CD4-positive, alpha-beta memory T cell (primary cell): ENCODE results near the gene DUSP22. TPM values are rescaled to one million over a fixed set of nuclear protein-coding genes. Genes with fewer than 3 reads are reported as not detected.

ENCODE experiments used
- CTCF ChIA-PET: fragments of 350-600 bp; sonication (Branson Sonifier 250); formaldehyde crosslinking; loops from one replicate; lab custom pipeline; 2021; ENCODE audit warnings: inconsistent platforms; ENCODE audit not compliant: partially characterized antibody; lab: Charles Lee
- POLR2A ChIA-PET: fragments of 350-600 bp; sonication (Branson Sonifier 250); formaldehyde crosslinking; loops from one replicate; lab custom pipeline; 2021; ENCODE audit not compliant: partially characterized antibody; lab: Charles Lee
- DNase-seq, 5 donors: peaks; one replicate each; pipeline versions ENCODE4 v3.0.0 to v3.0.0-alpha.2; 2020 to 2022; ENCODE audit warnings: mixed read lengths in 1 of 5
- H3K27ac ChIP-seq: one replicate; pipeline ENCODE4 v1.7.0; 2013; ENCODE audit warnings: low read depth, low read length
- H3K27me3 ChIP-seq: 2 replicates; pipeline ENCODE4 v1.7.0; 2013; ENCODE audit warnings: mild to moderate bottlenecking, low read length, moderate library complexity; ENCODE audit not compliant: insufficient read depth
- H3K36me3 ChIP-seq: 2 replicates; pipeline ENCODE4 v1.7.0; 2013; ENCODE audit warnings: mild to moderate bottlenecking, low read length, moderate library complexity; ENCODE audit not compliant: insufficient read depth
- H3K4me1 ChIP-seq: 2 replicates; pipeline ENCODE4 v1.7.0; 2013; ENCODE audit warnings: mild to moderate bottlenecking, low read length, moderate library complexity; ENCODE audit not compliant: insufficient read depth
- H3K4me3 ChIP-seq, 2 donors: one replicate each; pipeline ENCODE4 v1.7.0; 2013; ENCODE audit warnings: low read length in 2 of 2, mild to moderate bottlenecking in 1 of 2
- H3K9me3 ChIP-seq, 2 donors: one replicate each; pipeline ENCODE4 v1.7.0; 2013; ENCODE audit warnings: low read length in 2 of 2, control low read depth in 1 of 2; ENCODE audit not compliant: control insufficient read depth in 1 of 2
- H3K27ac Mint-ChIP-seq, 7 donors: one replicate each; pipeline ENCODE4 v1.8.0; 2020 to 2021; ENCODE audit warnings: mixed read lengths in 7 of 7, mild to moderate bottlenecking in 6 of 7, inconsistent platforms in 3 of 7, moderate library complexity in 3 of 7
- H3K27me3 Mint-ChIP-seq, 2 donors: one replicate each; pipeline ENCODE4 v1.8.0; 2020 to 2021; ENCODE audit warnings: mixed read lengths in 2 of 2
- H3K36me3 Mint-ChIP-seq, 2 donors: one replicate each; pipeline ENCODE4 v1.8.0; 2020 to 2021; ENCODE audit warnings: mixed read lengths in 2 of 2, inconsistent platforms in 1 of 2, mild to moderate bottlenecking in 1 of 2
- H3K4me1 Mint-ChIP-seq, 4 donors: one replicate each; pipeline ENCODE4 v1.8.0; 2020 to 2021; ENCODE audit warnings: mixed read lengths in 4 of 4, mild to moderate bottlenecking in 1 of 4
- H3K4me3 Mint-ChIP-seq, 8 donors: one replicate each; pipeline ENCODE4 v1.8.0; 2020 to 2021; ENCODE audit warnings: mixed read lengths in 8 of 8, mild to moderate bottlenecking in 7 of 8, moderate library complexity in 6 of 8, inconsistent platforms in 3 of 8
- H3K9me3 Mint-ChIP-seq, 8 donors: one replicate each; pipeline ENCODE4 v1.8.0; 2020 to 2021; ENCODE audit warnings: mixed read lengths in 8 of 8, mild to moderate bottlenecking in 5 of 8, inconsistent platforms in 3 of 8, moderate library complexity in 1 of 8
- intact Hi-C: fragments of 100-400 bp; cut with micrococcal nuclease; formaldehyde crosslinking; loops from one replicate; pipeline ENCODE4 v1.15.1; 2023
- polyA plus RNA-seq, 2 donors: library from polyadenylated mRNA; unstranded; fragments of 300-500 nt; fragmentation: Illumina TruSeq; gene quantifications; one replicate each; pipeline ENCODE4 v1.2.3, GENCODE V29; 2021
- total RNA-seq, 2 experiments: library from RNA; stranded (reverse); gene quantifications; one replicate each; pipeline ENCODE4 v1.2.3, GENCODE V29; 2021

The DUSP22 gene
- total and polyA plus RNA-seq, 4 experiments from 2014 or later: 32.8 to 49.4 (median 38.9) TPM

DNA sequence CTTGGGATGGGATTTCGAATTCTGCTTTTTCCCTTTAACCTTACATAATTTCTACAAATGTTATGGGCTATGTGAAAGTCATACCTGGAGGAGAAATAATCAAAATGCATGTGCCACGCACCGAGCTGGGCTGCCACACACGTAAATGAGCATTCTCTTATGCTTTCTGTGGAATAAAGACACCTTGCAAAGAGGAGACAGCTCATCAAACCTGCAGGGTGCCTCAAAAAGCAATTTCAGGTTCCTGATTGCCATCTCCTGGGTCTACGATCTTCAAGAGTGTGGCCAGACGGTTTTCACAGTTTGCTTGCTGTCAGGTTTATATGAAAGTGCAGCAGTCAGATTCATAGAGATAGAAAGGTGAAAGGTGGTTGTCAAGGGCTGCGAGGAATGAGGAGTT lies 36.6 kb downstream of the DUSP22 start:
- DNase-seq: no peak
- no peaks in the 10 kb centered on the region for H3K27me3 Mint-ChIP-seq
- H3K27ac ChIP-seq: no peak overlapping the region
- ChIA-PET POLR2A (no interaction called here), CTCF (no interaction called here)
- H3K36me3 ChIP-seq: no peaks in the 10 kb centered on the region
- H3K36me3 Mint-ChIP-seq: peaks cover 5 to 10% of the 10 kb centered on the region in 2 donors
- intact Hi-C loops: no loop called here
- H3K27me3 ChIP-seq: no peaks in the 10 kb centered on the region
- H3K4me3 ChIP-seq: no peak overlapping the region
- no peak overlapping the region for H3K27ac Mint-ChIP-seq
- no peak overlapping the region for H3K4me3 Mint-ChIP-seq
- H3K9me3 ChIP-seq: no peaks in the 10 kb centered on the region
- peaks cover 0 to 2% (median 0%) of the 10 kb centered on the region in 8 donors for H3K9me3 Mint-ChIP-seq
- peaks cover 3% of the 10 kb centered on the region for H3K4me1 ChIP-seq
- peaks cover 0 to 4% (median under 1%) of the 10 kb centered on the region in 4 donors for H3K4me1 Mint-ChIP-seq

GRCh38 chr6:329888-330691 lies 37.8 kb downstream of the DUSP22 start:
- Histone ChIP-seq H3K36me3 (no peaks in the 10 kb centered on the region), H3K4me3 (no peak overlapping the region), H3K4me1 (peaks cover 3% of the 10 kb centered on the region), H3K27me3 (no peaks in the 10 kb centered on the region), H3K27ac (no peak overlapping the region), H3K9me3 (no peaks in the 10 kb centered on the region)
- peaks cover 0 to 2% (median 0%) of the 10 kb centered on the region in 8 donors for H3K9me3 Mint-ChIP-seq
- peaks cover 1 to 10% of the 10 kb centered on the region in 2 donors for H3K36me3 Mint-ChIP-seq
- H3K27me3 Mint-ChIP-seq: no peaks in the 10 kb centered on the region
- no peak overlapping the region for H3K4me3 Mint-ChIP-seq
- POLR2A ChIA-PET: no interaction called here
- DNase-seq: no peak
- intact Hi-C loops: no loop called here
- CTCF ChIA-PET: no interaction called here
- H3K4me1 Mint-ChIP-seq: peaks cover 0 to 4% (median under 1%) of the 10 kb centered on the region in 4 donors
- no peak overlapping the region for H3K27ac Mint-ChIP-seq

DNA sequence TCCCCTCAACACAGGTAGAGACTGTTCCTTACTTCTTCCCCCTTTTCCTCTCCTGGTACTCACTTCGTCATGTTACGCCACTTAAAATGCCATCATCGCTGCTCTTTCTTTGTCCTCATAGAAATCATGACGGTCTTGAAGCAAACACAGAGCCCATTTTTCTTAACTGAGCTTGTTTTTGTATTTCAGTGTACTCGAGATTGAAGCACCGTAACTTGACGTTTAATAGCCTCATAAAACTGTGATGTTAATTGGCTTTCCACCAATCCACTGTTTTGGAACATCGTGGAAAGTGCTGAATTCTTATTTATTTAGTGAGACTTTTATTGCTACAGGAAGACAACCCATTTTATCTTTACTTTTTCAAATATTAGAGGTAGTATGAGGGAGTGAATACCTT lies 38.7 kb downstream of the DUSP22 start:
- H3K27ac Mint-ChIP-seq: no peak overlapping the region
- no peaks in the 10 kb centered on the region for H3K27me3 Mint-ChIP-seq
- H3K9me3 Mint-ChIP-seq: peaks cover 0 to 2% (median 0%) of the 10 kb centered on the region in 8 donors
- H3K4me3 Mint-ChIP-seq: no peak overlapping the region
- Histone ChIP-seq H3K4me1 (peaks cover 3% of the 10 kb centered on the region), H3K4me3 (no peak overlapping the region), H3K27ac (no peak overlapping the region), H3K27me3 (no peaks in the 10 kb centered on the region), H3K36me3 (no peaks in the 10 kb centered on the region), H3K9me3 (no peaks in the 10 kb centered on the region)
- POLR2A ChIA-PET: no interaction called here
- H3K36me3 Mint-ChIP-seq: peaks cover 1 to 10% of the 10 kb centered on the region in 2 donors
- peaks cover 1 to 9% (median 4%) of the 10 kb centered on the region in 4 donors for H3K4me1 Mint-ChIP-seq
- intact Hi-C loops: no loop called here
- DNase-seq: no peak
- CTCF ChIA-PET: no interaction called here

GRCh38 chr6:331622-332521 lies 39.6 kb downstream of the DUSP22 start:
- no peaks in the 10 kb centered on the region for H3K27me3 Mint-ChIP-seq
- Histone ChIP-seq H3K36me3 (no peaks in the 10 kb centered on the region), H3K4me1 (peaks cover 11% of the 10 kb centered on the region), H3K27me3 (no peaks in the 10 kb centered on the region), H3K27ac (no peak overlapping the region), H3K9me3 (no peaks in the 10 kb centered on the region), H3K4me3 (no peak overlapping the region)
- H3K4me3 Mint-ChIP-seq: no peak overlapping the region
- H3K4me1 Mint-ChIP-seq: peaks cover 9 to 13% (median 11%) of the 10 kb centered on the region in 4 donors
- no peak for DNase-seq
- peaks cover 0 to 2% (median 0%) of the 10 kb centered on the region in 8 donors for H3K9me3 Mint-ChIP-seq
- H3K36me3 Mint-ChIP-seq: peaks cover 4 to 5% of the 10 kb centered on the region in 2 donors
- POLR2A ChIA-PET: no interaction called here
- CTCF ChIA-PET: interaction anchor here (0.8 to 1.2 kb wide), 3 partner anchors 10 to 143 kb away, joined by 3 to 4 read pairs (median 4); no protein-coding TSS in a partner anchor
- H3K27ac Mint-ChIP-seq: no peak overlapping the region
- intact Hi-C loops: no loop called here

- H3K9me3 ChIP-seq: no peaks in the 10 kb centered on the region
- Mint-ChIP-seq H3K27me3 (no peaks in the 10 kb centered on the region), H3K4me1 (peaks cover 10 to 21% (median 16%) of the 10 kb centered on the region in 4 donors), H3K4me3 (no peak overlapping the region), H3K36me3 (peaks cover 2 to 4% of the 10 kb centered on the region in 2 donors), H3K27ac (no peak overlapping the region), H3K9me3 (peaks cover 0 to 2% (median 0%) of the 10 kb centered on the region in 8 donors)
- POLR2A ChIA-PET: interaction anchor here (0.6 kb wide), 1 partner anchor 20 kb away, joined by 3 read pairs; no protein-coding TSS in a partner anchor
- peaks cover 17% of the 10 kb centered on the region for H3K4me1 ChIP-seq
- H3K4me3 ChIP-seq: no peak overlapping the region
- intact Hi-C loops: no loop called here
- no peak overlapping the region for H3K27ac ChIP-seq
- CTCF ChIA-PET: interaction anchor here (0.8 to 1.2 kb wide), 4 partner anchors 9 to 144 kb away, joined by 3 to 4 read pairs (median 4); no protein-coding TSS in a partner anchor
- DNase-seq: no peak
- no peaks in the 10 kb centered on the region for H3K36me3 ChIP-seq
- no peaks in the 10 kb centered on the region for H3K27me3 ChIP-seq
Observed at GRCh38 chr6:332671-333070, 40.4 kb downstream of the DUSP22 start.

GRCh38 chr6:333379-334002 lies 41.2 kb downstream of the DUSP22 start:
- H3K27me3 Mint-ChIP-seq: no peaks in the 10 kb centered on the region
- peaks cover 0 to 2% (median 0%) of the 10 kb centered on the region in 8 donors for H3K9me3 Mint-ChIP-seq
- H3K36me3 Mint-ChIP-seq: peaks cover 0 to 3% of the 10 kb centered on the region in 2 donors
- ChIA-PET CTCF (interaction anchor here (1.0 to 1.2 kb wide), 3 partner anchors 8 to 260 kb away, joined by 3 to 4 read pairs (median 3); no protein-coding TSS in a partner anchor), POLR2A (interaction anchor here (0.6 to 1.0 kb wide), 2 partner anchors 11 to 21 kb away, joined by 3 read pairs; no protein-coding TSS in a partner anchor)
- peaks cover 11 to 27% (median 21%) of the 10 kb centered on the region in 4 donors for H3K4me1 Mint-ChIP-seq
- H3K4me3 Mint-ChIP-seq: no peak overlapping the region
- no peak for DNase-seq
- H3K27me3 ChIP-seq: no peaks in the 10 kb centered on the region
- H3K4me3 ChIP-seq: no peak overlapping the region
- H3K36me3 ChIP-seq: no peaks in the 10 kb centered on the region
- intact Hi-C loops: no loop called here
- H3K27ac Mint-ChIP-seq: no peak overlapping the region
- no peak overlapping the region for H3K27ac ChIP-seq
- no peaks in the 10 kb centered on the region for H3K9me3 ChIP-seq
- H3K4me1 ChIP-seq: peaks cover 14% of the 10 kb centered on the region
